Amniotic stem cell (primary cell): ENCODE measurements around the gene ABI1.
"Not testable (repeated sequence)": the region's sequence is repeated elsewhere in the genome, so short reads cannot be mapped to it uniquely, and the experiment has no call there.

Experiments used
- DNase-seq: peaks from one replicate; lab custom pipeline; 2025; lab: John Stamatoyannopoulos, UW

ABI1 gene

DNA sequence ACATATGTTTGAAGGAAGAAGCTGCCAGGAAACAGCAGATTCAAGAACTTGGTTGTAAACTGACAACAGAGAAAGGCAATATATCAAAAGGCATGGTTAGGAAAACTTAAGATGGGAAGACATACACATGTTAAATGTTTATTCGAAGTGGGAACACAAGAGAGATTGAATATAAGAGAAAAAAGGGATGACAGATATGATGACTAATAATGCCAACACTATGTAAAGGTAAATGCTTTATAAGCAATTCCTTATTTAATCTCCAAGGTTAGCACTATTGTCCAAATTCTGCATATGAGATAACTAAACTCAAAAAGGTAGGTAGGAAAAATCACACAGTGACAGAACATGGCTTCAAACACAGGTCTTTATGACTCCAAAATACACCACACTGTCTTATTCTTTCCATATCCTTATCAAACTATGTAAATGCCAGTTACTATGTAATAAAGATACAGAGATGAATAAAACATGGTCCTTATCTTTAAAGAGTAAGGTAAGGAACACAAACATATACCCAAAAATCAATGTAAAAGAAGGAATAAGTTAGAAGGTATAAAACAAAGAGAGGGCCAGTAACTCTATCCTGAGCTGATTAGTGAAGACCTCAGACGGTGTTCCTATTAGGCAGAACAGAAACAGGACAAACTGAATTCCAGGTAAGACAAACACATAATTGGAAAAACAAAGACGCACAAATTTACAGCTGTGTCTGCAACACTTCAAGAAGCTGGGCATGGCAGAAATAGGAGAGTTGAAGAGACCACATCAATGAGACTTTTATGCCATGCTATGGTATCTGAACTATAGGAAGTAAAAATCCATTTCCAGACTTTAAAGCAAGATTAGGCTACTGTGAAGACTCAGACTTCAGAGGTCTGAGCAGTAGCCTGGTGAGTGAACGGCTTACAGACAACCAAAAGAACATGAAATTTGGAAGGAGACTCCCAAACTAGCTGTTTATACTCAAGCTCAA, 56.1 kb downstream of the ABI1 start:
- no peak for DNase-seq

DNA sequence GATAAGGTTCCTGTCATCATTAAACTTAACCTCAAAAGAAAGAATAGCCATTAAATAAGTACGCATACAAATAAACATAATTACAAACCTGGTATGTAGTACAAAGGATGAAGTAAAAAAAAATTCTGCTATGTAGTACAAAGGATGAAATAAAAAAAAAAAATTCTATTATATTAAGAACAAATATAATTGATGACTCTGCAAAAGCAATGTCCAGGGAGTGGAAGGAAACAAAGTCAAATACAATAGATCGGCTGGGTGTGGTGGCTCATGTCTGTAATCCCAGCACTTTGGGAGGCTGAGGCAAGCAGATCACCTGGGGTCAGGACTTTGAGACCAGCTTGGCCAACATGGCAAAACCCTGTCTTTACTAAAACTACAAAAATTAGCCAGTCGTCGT, 56.9 kb downstream of the ABI1 start:
- no peak for DNase-seq

DNA sequence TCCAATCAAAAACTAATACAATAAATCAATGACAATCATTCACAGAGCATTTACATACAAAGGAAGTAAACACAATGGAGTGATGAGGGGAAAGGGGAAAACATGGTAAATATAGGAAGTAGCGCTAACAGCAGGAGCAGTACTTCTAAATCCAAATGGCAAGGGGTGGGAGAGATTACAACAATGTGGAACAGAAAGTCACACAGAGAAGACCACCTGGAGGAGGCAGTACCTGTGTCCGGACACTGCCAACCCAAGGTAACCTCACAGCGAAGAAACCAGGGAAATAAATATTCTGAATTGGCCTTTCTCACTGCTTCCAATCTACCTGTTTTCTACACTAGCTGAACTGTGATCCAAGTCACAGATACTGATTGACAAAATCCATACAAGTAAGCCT, 58.2 kb downstream of the ABI1 start:
- no peak for DNase-seq

DNA sequence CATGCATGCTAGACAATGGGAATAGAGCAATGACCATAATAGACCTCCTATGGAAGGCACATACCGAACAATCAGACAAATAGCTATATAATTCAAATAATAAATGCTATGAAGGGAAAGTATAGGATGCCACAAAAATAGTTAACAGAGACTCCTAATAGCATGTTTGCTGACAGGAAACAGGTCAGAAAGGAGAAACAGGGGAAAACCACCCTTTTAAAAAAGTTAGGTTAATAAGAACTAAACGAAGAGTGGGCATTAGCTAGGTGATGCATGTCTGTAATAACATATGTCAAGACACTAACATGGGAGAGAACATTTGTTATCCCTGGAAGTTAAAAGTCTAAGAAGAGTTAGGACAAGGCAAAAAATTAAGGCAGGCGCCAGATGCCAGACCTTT, 58.9 kb downstream of the ABI1 start:
- no peak for DNase-seq

DNA sequence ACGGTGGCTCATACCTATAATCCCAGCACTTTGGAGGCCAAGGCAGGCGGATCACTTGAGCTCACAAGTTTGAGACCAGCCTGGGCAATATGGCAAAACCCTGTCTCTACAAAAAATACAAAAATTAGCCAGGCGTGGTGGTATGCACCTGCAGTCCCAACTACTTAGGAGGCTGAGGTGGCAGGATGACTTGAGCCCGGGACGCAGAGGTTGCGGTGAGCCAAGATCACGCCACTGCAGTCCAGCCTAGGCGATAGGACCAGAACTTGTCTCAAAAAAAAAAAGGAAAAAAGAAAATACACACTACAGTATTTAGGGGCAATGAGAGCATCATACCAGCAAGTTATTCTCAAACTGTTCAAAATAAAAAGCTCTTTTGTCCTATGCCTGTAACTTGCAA, 59.5 kb downstream of the ABI1 start:
- DNase-seq, result no peak

DNA sequence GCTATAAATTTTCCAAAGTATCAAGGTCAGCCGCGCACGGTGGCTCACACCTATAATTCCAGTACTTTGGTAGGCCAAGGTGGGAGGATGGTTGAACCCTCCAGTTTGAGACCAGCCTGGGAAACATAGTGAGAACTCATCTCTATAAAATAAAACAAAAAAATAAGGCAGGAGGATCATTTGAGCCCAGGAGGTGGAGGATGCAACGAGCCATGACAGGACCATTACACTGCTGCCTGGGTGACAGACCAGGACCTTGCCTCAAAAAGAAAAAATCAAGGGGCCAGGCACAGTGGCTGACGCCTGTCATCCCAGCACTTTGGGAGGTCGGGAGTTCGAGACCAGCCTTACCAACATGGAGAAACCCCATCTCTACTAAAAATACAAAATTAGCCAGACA, 60.3 kb downstream of the ABI1 start:
- DNase-seq, result no peak

DNA sequence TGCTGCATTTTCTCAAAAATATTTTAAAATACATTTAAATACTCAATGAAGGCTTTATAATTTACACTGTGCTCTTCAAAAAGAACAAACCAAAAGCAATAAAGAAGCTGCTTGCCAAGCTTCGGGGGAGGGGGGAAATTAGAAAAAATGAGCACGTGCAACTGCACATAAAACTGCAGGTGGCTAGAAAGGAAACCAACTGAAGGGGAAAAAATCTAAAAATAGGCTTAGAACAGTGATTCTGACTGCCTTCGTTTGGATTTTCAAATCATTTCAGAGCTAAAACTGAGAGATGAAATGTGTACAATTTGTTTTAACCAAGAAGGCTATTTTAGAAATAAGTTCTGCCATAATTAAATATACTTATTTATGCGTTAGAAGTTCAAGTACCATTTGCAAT, 61.4 kb downstream of the ABI1 start:
- DNase-seq, result no peak

DNA sequence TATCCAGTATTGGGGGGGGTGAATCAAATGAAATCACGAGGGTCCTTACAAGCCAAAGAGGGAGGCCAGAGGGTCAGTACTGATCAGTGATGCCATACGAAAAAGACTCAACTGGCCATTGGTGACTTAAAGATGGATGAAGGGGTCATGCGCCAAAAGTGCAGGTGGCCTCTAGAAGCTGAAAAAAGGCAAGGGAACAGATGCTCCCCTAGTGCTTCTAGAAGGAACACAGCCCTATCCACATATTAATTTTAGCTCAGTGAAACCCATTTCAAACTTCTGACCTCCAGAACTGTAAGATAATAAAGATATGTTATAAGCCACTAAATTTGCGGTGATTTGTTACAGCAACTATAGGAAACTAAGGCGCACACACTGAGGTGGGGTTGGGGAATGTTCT, 62.5 kb downstream of the ABI1 start:
- DNase-seq, result no peak

DNA sequence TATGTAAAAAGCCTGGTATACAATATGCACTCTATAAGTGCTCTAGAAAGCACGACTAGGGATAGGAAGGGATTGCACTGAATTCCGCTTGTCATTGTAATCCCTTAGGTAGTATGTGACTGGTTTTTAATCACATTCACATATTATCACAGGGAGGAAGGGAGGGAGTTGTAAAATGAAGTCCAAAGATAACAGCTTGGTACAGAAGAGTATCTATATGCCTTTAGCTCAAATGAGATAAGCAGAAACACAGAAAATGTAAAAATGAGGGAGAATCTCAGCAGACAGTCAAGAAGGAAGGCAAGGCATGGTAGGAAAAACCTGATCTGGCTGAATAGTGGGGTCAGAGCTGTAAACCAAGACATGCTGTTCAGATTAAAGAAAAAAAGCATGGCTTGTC, 63.4 kb downstream of the ABI1 start:
- no peak for DNase-seq

DNA sequence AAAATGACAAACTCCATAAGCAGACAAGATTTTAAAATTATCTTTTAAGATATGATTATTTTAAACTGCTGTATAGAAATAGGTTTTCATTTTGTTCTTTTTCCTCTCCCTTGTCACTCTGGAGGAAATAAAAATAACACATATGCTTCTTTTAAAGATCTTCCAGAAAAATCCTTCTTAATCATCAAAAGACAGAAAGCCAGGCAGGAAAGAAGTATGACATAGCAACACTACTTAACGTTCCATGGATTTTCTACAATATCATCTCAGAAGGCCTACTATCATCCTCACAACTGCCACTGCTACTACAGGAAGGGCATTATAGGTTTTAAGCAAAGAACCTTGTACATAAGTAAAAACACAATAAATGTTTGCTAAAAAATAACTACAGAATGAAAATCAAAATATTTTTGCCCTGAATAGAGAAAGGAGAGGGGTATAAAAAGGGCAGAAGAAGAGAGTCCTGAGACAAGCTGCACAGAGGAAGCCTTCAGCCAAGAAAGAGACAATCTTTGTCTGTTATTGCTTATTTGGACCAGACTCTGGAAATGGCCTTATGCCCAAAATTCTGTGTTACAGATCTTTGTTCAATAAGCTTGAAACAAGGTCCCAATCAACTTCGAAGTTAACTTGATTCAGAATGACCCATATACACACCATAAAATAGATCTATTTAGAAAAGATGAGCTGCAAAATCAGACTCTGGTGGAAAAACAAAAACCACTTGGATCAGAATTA, 67.8 kb downstream of the ABI1 start:
- no peak for DNase-seq

DNA sequence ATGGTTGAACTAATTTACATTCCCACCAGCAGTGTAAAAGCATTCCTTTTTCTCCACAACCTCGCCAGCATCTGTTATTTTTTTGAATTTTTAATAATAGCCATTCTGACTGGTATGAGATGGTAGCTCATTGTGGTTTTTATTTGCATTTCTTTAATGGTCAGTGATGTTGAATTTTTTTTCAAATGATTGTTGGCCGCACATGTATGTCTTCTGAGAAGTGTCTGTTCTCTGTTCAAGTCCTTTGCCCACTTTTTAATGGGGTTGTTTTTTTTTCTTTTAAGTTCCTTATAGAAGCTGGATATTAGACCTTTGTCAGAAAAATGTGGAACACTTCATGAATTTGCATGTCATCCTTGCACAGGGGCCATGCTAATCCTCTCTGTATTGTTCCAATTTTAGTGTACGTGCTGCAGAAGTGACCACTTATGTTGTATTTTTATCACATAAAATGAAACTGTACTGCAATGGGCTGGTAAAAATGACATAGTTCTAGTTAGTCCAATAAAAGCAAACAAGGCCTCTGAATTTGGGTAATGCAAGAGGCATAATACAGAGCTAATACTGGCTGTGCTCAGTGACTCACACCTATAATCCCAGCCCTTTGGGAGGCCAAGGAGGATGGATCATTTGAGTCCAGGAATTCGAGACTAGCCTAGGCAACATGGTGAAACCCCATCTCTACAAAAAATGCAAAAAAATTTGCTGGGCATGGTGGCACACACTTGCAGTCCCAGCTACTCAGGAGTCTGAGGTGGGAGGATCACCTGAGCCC, 70.3 kb downstream of the ABI1 start:
- no peak for DNase-seq

DNA sequence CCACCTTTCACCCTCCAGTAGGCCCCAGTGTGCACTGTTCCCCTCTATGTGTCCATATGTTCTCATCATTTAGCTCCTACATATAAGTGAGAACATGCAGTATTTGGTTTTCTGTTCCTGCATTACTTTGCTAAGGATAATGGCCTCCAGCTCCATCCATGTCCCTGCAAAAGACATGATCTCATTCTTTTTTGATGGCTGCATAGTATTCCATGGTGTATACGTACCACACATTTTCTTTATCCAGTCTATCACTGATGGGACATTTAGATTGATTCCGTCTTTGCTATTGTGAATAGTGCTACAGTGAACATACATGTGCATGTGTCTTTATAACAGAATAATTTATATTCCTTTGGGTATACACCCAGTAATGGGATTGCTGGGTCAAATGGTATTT, 71.0 kb downstream of the ABI1 start:
- DNase-seq, result not testable (repeated sequence)

DNA sequence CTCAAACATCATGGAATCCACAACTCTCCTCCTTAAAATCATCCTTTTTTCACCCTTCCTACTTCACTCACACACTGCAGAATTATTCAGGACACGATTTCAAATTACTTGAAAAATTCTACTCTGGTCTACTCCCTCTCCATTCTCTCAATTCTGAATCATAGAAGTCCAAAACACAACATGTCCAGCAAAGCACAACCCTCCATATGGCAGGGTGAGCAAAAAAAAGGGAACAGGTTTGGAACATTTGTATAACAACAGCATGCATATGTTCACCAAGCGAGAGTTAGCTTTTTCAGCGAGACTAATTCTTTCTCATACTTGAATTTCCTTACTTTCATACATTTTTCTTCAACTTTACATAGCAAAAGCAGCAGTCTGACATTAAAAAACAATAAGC, 73.4 kb downstream of the ABI1 start:
- DNase-seq, result no peak

DNA sequence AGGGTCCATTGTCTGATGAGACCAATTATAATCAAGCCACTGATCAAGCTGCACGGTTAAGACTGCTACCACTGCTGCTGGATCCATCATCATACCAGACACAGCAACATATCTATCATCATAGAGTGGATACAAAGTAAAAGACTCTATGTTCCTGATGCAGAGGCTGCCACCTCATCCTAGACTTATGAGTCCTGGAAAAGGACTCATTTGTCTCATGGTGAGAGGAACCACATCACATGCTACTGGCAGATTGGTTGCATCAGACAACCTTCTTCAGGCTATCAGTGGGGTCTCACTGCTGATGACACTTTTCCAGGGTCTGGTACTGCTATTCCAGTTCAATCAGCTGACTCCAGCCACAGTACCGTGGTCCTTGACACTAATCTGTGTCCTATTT, 79.0 kb downstream of the ABI1 start:
- DNase-seq, result no peak

DNA sequence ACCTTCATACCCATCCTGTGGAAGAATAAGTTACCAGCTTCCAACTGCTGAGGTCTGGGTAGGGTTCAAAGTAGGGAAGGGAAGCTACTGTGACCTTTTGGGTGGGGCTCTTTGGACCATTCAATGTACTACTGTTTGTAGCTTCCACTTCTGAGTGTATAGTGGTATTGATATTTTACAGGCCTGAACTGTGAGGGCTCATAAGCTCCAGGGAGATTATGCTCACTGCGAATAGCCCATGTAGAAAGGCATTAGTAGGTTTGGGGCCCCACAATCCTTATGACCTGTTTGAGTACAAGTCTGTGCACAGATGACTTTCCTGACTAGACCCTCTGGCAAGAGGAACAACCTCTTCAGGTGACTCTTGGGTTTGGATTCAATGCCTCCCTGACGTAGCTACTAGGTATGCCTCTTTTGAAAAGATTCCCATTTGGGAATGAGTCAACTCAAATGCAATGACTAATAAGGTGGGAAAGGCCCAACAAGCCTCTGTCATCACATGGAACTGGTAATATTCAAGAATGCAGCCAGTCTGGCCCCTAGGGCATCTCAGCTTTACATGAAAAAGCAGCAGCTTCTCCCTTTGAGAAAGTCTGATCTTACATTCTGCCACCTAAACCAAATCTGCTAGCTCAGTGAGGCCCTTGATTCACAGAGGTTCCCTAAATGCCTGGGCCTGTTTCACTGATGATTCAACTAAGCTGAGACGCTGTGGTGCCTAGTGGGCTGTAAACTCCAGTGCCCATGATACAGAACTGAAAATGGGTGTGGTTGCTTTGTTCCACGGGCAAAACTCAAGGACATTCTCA, 79.8 kb downstream of the ABI1 start:
- peak; percentile 87 for DNase-seq

DNA sequence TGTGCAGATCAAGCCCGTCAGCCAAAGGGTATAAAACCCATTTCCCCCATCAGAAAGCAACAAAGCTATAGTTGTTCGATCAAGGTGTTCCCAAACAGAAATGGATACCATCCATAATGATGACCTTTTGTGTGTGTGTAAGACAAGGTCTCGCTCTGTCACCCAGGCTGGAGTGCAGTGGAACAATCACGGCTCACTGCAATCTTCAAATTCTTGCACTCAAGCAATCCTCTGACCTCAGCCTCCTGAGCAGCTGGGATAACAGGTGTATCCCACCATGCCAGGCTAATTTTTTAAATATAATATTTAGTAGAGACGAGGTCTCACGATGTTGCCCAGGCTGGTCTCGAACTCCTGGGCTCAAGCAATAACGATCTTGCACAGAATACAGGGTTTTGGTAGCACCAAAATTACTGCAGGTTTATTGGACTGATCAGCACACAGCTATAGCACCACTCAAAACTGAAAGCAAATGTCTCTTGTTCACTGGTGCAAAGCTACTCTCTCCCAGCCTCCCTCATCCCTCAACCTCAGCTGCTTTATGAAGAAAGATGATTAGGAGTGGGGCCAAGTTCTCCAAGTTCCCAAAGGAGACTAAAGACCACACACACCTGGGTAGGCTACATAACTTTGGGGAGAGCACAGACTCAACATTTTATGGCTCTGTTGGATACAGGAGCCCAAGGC, 80.5 kb downstream of the ABI1 start:
- no peak for DNase-seq

DNA sequence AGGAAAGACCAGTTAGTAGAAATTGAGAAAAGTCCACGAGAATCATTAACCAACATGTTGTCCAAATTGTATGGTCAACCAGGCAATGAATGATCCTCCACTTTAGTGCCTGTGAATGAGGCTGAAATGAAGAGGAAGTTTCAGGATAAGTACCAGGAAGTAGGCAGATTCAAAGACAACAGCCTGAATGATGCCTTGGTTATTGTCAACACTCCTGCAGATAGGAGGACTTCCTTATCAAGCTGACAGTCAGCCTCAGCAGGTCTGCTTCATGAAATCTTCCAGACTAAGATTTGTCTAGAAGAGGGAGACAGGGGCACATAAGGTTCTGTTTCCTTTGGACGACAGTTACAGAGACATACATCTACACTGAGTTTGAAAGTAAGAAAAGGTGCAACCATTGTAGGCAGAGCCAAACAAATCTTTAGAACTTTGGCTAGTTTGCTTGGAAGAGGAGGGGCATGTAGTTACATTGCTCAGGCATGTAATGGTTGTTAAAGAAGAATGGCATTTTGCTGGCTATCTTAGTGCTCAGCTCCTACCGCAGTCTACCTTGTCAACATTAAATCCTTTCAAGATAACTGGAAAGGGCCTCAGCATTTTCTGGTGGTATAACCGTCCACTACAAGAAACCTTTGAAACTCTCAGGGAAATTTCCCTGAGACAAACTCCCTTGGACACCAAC, 81.4 kb downstream of the ABI1 start:
- no peak for DNase-seq

DNA sequence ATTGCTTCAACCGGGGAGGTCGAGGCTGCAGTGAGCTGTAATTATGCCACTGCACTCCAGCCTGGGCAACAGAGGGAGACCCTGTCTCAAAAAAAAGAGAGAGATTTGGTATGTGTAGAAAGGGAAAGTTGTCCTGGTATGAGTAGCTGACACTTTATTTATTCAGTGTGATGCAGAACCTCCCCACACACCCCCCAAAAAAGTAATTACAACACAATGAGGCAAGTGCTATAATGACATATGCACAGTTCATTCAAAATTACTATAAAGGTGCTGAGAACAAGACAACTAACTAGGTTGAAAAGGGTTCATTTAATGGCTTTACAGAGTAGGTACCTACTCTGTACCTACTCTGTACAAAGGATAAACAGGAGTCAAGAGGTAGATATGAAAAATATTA, 83.1 kb downstream of the ABI1 start:
- no peak for DNase-seq

DNA sequence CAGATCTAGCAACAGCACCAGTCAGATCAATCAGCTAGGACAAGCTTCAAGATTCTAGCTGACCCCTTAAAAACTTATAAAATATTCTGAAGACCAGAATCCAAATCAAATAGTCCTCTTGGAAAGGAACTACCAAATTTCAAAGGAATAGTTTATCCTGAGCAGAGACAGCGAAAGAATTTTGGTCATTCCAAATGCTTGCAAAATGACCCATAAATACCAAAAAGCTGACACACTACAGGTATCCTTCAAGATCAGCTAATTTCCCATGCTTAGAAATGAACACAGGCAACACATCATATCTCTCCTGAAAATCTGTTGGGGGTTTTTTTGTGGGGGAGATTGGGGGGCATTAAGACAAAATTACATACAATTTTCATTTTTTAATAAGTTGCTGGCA, 84.5 kb downstream of the ABI1 start:
- DNase-seq, result no peak

DNA sequence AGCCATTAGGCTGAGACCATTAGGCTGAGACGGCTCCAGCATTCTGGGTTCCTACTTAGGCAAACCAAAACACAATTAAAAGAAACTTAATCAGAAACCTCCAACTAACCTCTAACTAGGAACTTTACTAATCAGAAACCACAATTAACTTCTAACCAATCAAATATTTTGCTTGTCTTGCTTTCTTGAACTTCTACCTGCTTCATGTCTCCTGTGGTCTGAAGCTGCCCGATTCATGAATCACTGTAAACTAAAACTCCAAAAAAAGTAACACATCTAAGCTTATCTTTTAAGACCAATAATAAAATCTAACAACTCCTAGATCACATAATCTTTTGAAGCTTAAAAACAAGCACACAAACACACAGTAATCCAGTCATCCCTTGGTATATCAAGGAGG, 87.1 kb downstream of the ABI1 start:
- no peak for DNase-seq

DNA sequence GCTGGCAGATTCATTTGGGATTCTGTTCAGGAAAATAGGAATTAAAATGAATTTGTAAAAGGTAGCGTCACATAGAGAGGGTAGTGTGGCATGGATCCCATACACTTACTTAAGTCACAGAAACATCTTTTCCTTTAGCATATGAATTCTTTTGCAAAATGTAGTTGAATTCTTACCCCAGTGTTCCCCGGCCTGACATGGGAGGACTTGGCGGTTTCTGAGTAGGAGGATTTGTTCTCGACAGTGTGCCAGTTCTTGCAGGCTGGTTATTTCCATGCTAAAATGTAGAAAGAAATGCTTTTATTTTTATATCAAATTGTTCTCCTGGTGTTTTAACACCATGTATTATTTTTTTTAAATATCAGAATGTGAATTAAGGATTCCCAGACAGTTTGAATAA, 90.7 kb downstream of the ABI1 start:
- no peak for DNase-seq
